HFFc6 (cell line): Measurements from ENCODE around the gene CERS3. TPM values are rescaled to one million over a fixed set of nuclear protein-coding genes. Genes with fewer than 3 reads are reported as not detected.

ENCODE experiments used
- DNase-seq: peaks from one replicate; pipeline ENCODE4 v3.0.0-alpha.2; 2018
- H3K27ac Mint-ChIP-seq: 2 replicates; pipeline ENCODE4 v1.8.0; 2020; ENCODE audit warnings: mild to moderate bottlenecking, mixed read lengths
- H3K27me3 Mint-ChIP-seq: 2 replicates; pipeline ENCODE4 v1.8.0; 2021; ENCODE audit warnings: mild to moderate bottlenecking, moderate library complexity, mixed read lengths; ENCODE audit not compliant: insufficient read depth
- H3K36me3 Mint-ChIP-seq: 2 replicates; pipeline ENCODE4 v1.8.0; 2021; ENCODE audit warnings: low read depth, mixed read lengths
- H3K4me1 Mint-ChIP-seq: 2 replicates; pipeline ENCODE4 v1.8.0; 2020; ENCODE audit warnings: low read depth, mixed read lengths
- H3K4me3 Mint-ChIP-seq: 2 replicates; pipeline ENCODE4 v1.8.0; 2020; ENCODE audit warnings: mild to moderate bottlenecking, moderate library complexity, mixed read lengths
- H3K9me3 Mint-ChIP-seq: 2 replicates; pipeline ENCODE4 v1.8.0; 2020; ENCODE audit warnings: mild to moderate bottlenecking, mixed read lengths
- total RNA-seq, 6 experiments: library from RNA; stranded (reverse); fragmentation: NEBNext Ultra II Directional; extraction: Animal tissue kit (Norgen Biotek cat#: 25700); gene quantifications; 2 replicates in 1 of 6; 3 replicates in 5 of 6; pipeline ENCODE4 v1.2.3, GENCODE V29; 2021
- TF ChIP-seq, protein P1 (sequence below): fragments of 200-600 bp; sonication (generic); IDR thresholded peaks from 2 replicates; pipeline ENCODE4 v1.5.0; 2021; ENCODE audit warnings: antibody characterized with exemption, mild to moderate bottlenecking

Gene CERS3
- total RNA-seq, 6 experiments from 2014 or later: not detected

DNA sequence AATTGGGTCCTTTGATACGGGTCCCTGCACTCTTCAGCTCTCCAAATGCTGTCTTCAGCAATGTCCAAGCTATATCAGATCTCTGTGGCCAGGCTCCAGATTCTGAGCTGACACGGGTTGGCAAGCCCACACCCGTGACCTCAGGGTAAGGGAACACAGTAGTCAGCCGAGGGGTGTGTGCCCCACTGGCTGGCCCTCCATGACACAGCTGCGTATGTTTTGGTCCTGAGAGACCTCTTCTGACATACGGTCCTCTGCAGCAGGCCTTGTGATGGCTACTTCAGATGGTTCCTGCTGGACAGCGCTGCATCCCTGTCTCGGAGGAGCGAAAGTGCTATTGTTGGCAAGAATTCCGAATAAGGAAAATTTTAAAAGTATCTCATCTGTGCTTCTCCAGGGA is 101.8 kb downstream of the CERS3 start:
- no peak overlapping the region for H3K4me3 Mint-ChIP-seq
- H3K36me3 Mint-ChIP-seq: no peaks in the 10 kb centered on the region
- H3K27ac Mint-ChIP-seq: no peak overlapping the region
- no peak for DNase-seq
- no peaks in the 10 kb centered on the region; the same call in none of the 2 replicates for H3K27me3 Mint-ChIP-seq
- no peaks in the 10 kb centered on the region for H3K4me1 Mint-ChIP-seq
- TF ChIP-seq, protein P1, sequence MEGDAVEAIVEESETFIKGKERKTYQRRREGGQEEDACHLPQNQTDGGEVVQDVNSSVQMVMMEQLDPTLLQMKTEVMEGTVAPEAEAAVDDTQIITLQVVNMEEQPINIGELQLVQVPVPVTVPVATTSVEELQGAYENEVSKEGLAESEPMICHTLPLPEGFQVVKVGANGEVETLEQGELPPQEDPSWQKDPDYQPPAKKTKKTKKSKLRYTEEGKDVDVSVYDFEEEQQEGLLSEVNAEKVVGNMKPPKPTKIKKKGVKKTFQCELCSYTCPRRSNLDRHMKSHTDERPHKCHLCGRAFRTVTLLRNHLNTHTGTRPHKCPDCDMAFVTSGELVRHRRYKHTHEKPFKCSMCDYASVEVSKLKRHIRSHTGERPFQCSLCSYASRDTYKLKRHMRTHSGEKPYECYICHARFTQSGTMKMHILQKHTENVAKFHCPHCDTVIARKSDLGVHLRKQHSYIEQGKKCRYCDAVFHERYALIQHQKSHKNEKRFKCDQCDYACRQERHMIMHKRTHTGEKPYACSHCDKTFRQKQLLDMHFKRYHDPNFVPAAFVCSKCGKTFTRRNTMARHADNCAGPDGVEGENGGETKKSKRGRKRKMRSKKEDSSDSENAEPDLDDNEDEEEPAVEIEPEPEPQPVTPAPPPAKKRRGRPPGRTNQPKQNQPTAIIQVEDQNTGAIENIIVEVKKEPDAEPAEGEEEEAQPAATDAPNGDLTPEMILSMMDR: no peak
- peaks cover 57% of the 10 kb centered on the region for H3K9me3 Mint-ChIP-seq

DNA sequence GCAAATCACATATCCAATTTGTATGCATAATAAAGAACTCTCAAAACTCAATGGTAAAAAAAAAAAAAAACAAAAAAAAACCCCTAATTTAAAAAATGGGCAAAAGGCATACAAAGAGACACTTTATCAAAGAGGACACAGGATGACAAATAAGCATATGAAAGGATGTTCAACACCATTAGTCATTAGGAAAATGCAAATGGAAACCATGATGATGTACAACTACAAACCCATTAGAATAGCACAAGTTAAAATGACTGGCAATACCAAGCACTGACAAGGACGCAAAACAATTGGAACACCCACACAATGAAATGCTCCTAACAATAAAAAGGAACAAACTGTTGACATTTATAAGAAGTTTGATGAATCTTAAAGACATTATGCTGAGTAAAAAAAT is 123.6 kb downstream of the CERS3 start:
- no peak overlapping the region for H3K27ac Mint-ChIP-seq
- H3K27me3 Mint-ChIP-seq: no peaks in the 10 kb centered on the region
- no peak for DNase-seq
- H3K36me3 Mint-ChIP-seq: no peaks in the 10 kb centered on the region
- no peaks in the 10 kb centered on the region for H3K4me1 Mint-ChIP-seq
- no peak overlapping the region for H3K4me3 Mint-ChIP-seq
- H3K9me3 Mint-ChIP-seq: peaks cover 55% of the 10 kb centered on the region
- TF ChIP-seq, protein P1: no peak

DNA sequence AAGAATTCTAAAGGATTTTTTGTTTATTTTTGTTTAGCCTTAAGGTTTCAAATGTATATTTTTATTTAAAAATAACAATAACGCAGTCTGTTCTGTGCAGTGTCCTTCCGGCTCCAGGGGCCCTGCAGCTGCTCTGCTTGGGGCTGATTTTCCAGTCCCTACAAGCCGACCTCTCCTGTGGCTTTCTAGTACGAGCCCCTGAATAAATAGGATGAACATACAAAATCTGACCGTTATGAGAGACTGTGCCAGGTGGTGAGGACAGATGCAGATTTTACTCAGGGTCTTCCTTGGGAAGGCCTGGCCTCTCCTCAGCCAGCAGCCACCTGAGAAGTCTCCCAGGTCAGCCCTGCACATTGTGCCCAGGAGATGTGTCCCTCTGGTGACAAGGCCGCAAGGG is 127.8 kb downstream of the CERS3 start:
- Mint-ChIP-seq H3K4me1 (no peaks in the 10 kb centered on the region), H3K36me3 (no peaks in the 10 kb centered on the region), H3K4me3 (no peak overlapping the region), H3K9me3 (peaks cover 54% of the 10 kb centered on the region), H3K27ac (no peak overlapping the region), H3K27me3 (no peaks in the 10 kb centered on the region)
- TF ChIP-seq, protein P1: no peak
- no peak for DNase-seq

DNA sequence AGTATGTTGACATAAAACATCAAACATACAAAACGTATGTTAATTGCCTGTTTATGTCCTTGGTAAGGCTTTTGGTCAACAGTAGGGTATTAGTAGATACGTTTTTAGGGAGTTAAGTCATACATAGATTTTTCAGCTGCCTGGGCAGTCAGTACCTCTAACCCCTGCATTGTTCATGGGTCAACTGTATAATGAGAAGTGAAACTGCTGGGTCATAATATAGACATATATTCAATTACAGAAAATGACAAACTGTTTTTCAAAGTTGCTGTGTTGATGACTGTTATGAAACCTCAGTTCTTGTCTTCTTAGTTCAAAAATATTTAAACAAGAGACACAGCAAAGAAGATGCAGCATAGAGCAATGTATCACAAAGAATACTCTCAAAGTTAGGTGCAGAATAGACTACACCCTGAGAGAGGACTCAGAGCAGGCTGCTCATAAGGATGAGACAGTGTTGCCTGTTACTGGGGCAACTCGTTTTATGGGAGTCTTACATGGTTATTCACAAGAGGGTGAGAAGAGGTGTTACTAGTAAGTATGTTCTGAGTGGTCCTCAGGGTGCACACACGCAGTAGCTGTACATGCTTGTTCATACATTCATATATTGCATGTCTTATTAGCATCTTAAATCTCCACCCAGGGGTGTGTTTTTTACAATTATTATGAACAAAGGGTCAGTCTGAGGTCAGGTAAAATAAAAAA is 133.9 kb downstream of the CERS3 start:
- Mint-ChIP-seq H3K27ac (no peak overlapping the region), H3K36me3 (peaks cover 5% of the 10 kb centered on the region; the same call in 1 of the 2 replicates), H3K9me3 (peaks cover 28% of the 10 kb centered on the region), H3K27me3 (no peaks in the 10 kb centered on the region), H3K4me1 (no peaks in the 10 kb centered on the region), H3K4me3 (no peak overlapping the region)
- TF ChIP-seq, protein P1: no peak
- DNase-seq: no peak

DNA sequence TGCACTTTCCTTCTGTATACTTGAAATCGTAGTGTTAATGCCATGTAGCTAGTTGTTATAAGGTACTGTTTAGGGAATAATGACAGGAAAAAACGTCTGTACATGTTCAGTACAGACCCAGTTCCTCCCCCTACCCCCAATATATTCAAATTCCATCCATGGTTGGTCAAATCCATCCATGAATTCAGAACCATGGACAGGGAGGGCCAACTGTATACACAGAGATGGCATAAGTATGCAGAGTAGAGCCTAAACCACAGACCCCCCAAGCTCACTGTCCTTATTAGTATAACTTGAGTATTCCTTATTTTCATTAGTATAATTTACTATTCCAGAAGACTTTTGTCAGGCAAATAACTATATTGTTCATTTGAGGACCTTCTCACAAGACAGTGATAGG is 135.7 kb downstream of the CERS3 start:
- Mint-ChIP-seq H3K27me3 (no peaks in the 10 kb centered on the region), H3K4me1 (no peaks in the 10 kb centered on the region), H3K27ac (no peak overlapping the region), H3K9me3 (peaks cover 36% of the 10 kb centered on the region), H3K4me3 (no peak overlapping the region), H3K36me3 (peaks cover 5% of the 10 kb centered on the region; the same call in 1 of the 2 replicates)
- DNase-seq: no peak
- TF ChIP-seq, protein P1: no peak
